Epithelial cell of esophagus (primary cell): ENCODE data around the gene FAM236B.
"Not testable (repeated sequence)": the region's sequence is repeated elsewhere in the genome, so short reads cannot be mapped to it uniquely, and the experiment has no call there.

ENCODE experiments used
- DNase-seq: peaks from one replicate; pipeline ENCODE4 v3.0.0; 2010; ENCODE audit warnings: low read depth
- H3K4me3 ChIP-seq: 2 replicates; pipeline ENCODE4 v1.5.1; 2011; ENCODE audit warnings: mild to moderate bottlenecking, low read length, control low read depth
- TF ChIP-seq, protein P1 (sequence below): IDR thresholded peaks from 2 replicates; pipeline ENCODE4 v1.5.1; 2011; ENCODE audit warnings: low read depth, mild to moderate bottlenecking, low read length, control low read depth, inconsistent platforms; ENCODE audit not compliant: insufficient read depth; ENCODE audit errors: missing control alignments

The FAM236B gene

DNA sequence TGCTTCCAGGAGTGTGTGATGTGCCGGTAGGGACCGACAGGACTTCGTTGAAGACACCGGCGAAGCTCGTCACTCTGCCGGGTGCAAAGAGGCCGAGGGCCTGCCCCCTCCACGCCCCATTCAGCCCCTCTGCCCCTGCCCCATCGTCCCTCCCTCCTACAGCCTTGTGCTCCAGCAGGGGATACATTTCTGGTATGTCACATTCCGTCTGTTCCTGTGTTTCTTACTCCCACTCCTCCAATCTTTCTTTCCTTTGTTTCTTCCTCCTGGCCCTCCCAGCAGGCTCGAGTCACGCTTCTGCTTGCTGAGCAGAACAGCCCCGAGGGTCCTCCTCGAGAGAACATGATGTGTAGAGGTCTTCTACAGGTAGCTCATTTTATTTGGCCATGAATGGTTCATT is at the start of gene FAM236B:
Gene FAM236B (minus strand): TSS at position 101 of the 400 bp plus-strand sequence. CDS start 100 bp downstream, at position 1.
- not testable (repeated sequence) for H3K4me3 ChIP-seq, DNase-seq

DNA sequence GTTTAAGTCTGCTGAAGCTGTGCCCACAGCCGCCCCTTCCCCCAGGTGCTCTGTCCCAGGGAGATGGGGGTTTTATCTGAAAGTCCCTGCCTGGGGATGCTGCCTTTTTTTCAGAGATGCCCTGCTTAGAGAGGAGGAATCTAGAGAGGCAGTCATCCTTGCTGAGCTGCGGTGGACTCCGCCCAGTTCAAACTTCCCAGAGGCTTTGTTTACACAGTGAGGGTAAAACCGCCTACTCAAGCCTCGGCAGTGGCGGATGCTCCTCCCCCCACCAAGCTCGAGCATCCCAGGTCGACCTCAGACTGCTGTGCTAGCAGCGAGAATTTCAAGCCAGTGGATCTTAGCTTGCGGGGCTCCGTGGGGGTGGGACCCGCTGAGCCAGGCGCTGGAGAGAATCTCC is 48.2 kb upstream of the FAM236B start:
- DNase-seq, H3K4me3 ChIP-seq: not testable (repeated sequence)

DNA sequence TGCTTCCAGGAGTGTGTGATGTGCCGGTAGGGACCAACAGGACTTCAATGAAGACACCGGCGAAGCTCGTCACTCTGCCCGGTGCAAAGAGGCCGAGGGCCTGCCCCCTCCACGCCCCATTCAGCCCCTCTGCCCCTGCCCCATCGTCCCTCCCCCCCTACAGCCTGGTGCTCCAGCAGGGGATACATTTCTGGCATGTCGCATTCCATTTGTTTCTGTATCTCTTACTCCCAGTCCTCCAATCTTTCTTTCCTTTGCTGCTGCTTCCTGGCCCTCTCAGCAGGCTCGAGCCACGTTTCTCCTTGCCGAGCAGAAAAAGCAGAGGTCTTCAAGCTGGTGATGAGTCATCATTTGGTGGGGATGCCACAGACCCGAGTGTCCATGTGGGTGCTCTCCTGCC is 25.6 kb upstream of the FAM236B start, which contains the start of gene FAM236D:
Gene FAM236D (minus strand): TSS at position 101 of the 400 bp plus-strand sequence. CDS start 100 bp downstream, at position 1.
- not testable (repeated sequence) for DNase-seq, H3K4me3 ChIP-seq

DNA sequence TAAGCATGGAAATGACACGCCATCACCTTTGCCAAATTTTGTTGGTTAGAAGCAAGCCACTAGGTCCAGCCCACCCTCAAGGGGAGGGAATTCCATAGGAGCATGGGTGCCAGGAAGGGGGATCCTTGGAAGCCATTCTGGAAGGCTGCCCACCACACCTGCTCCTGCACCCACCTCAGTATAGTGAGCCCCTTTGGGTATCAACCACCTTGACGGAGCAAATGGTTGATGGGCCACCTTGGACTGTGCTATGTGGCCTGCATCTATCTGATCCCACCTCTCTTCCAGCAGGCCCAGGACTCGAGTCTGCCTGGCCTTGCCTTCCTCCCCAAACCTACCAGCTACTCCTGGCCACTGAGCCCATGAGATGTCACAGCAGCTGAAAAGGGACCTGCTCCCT is 7.9 kb upstream of the FAM236B start:
- H3K4me3 ChIP-seq, DNase-seq: not testable (repeated sequence)

DNA sequence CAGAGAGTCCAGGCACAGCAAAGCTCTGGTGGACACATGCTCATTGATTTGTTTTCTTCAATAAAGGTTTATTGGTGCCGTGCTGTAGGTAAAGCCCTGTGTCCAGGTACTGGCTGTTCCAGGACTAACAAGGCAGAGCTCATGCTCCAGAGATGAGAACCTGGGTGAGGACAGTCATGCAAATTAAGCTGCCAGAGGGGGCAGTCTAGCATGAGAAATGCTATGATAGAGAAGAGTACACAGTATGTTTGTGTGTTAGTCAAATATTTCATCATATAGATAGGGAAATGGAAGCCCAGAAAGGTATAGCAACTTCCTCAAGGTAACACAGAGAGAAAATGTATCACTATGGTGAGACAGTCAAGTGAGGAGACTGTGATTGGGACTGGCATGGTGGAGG is 5.7 kb upstream of the FAM236B start:
- not testable (repeated sequence) for H3K4me3 ChIP-seq, DNase-seq

DNA sequence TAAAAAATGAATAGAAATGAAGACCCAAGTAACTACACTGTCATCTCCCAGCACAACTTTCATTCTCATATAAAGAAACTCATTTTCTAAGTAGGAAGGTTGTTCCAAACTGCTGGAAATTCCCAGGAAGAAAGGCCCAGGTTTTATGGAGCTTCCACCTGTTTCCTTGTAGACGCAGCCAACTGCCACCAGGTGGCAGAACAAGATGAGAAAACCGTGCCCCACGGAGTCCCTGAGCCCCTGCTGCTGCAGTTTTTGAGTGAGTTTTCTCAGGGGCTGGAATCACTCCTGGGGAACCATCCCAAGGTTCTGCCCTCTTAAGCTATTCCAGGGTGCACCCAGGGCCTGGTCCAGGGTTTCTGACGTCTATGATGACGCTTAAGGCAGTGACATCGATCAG is 1.5 kb upstream of the FAM236B start:
- not testable (repeated sequence) for DNase-seq, H3K4me3 ChIP-seq

DNA sequence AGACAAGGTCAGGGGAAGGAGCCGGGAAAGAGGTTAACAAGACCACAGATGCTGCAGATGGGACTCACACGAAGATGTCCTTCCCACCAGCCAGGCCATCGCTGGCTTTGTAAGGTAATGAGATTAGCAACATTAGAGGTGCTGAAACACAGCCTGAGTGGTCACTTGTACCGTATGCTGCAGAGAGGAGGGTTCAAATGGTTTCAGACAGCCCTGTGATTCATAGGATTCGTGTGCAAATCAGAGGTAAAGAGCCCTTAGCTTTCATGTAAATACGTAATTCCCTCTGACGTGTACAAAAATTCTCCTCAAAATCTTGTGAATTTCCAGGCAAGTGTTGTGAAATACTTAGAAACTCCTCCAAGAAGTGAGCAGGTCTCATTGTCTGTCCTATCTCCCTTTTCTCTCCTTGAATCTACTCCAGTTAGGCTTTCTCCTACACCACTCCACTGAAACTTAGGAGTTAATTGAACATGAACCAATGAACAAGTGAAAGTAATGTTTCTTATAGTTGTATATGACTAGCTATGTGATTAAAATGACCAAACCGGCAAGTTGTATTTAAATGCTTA is 991 bp upstream of the FAM236B start:
- not testable (repeated sequence) for DNase-seq, H3K4me3 ChIP-seq

DNA sequence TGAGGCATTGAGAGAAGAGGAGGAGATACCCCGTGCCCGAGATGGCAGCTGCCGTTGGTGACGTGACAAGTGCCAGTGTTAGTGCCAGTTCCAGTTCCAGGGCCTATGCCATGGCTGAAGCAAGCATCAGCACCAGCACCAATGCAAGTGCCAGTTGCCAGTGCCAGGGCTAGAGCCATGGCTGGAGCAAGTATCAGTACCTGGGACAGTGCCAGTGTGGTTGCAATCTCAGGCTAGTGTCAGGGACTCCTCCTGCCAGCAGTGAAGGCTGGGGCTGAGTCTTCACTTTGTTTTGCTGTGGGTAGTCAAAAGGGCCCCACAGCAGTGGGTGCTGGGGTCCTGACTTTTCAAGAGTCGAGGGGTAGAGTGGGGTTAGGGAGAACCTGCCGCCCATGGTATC is 4.3 kb downstream of the FAM236B start:
- H3K4me3 ChIP-seq, DNase-seq: not testable (repeated sequence)

DNA sequence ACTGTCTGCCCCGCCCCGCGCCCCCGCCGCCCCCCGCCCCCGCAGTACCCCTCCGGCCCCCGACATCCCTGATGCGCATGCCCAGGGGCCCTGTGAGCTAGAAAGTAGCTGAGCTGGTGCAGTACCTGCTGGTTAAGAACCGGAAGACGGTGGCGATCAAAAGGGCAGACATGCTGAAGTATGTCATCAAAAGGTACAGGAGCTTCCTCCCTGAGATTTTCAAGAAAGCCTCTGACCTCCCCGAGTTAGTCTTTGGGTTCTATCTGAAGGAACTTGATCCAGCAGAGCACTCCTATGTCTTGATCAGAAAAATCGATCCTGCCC is 5.0 kb downstream of the FAM236B start:
- not testable (repeated sequence) for H3K4me3 ChIP-seq, DNase-seq

DNA sequence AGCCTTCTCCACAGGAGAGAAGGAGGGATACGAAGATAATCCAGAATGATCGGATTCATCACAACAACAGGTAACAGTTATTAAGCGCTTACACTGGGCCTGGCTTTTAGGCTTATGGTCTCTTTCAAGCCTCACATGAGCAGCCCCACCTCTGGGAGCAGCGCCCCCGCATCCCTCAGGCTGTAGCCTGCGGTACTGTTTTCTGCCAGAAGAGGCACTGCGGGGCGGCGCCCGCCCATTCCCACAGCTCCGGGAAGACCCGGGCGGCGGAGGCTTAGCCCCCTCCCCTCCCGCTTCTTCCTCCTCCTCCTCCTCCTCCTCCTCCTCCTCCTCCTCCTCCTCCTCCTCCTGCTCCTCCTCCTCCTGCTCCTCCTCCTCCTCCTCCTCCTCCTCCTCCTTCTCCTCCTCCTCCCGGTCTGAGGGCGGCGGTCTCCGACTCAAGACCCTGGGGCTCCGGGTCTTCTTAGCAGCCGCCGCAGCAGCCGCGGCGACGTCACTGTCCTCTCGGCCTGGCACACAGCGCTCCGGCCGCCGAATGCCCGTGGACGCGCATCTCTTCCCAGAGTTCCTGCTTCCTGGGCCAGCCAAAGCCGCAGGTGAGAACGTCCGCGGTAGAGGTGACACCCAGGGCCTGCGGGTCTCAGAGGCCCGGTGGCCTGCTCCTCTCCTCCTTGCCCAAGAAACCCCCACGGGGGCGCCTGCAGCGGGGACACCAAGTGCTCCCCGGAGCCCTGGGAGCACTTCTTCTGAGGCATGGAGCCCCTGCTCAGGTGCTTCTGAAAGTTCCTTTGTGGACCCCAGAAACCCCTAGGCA is 5.6 kb downstream of the FAM236B start, which contains the start of gene DMRTC1B:
Gene DMRTC1B (plus strand): TSS at position 238 of the 814 bp plus-strand sequence. CDS start 68,246 bp downstream, outside the sequence.
- H3K4me3 ChIP-seq, DNase-seq: not testable (repeated sequence)

DNA sequence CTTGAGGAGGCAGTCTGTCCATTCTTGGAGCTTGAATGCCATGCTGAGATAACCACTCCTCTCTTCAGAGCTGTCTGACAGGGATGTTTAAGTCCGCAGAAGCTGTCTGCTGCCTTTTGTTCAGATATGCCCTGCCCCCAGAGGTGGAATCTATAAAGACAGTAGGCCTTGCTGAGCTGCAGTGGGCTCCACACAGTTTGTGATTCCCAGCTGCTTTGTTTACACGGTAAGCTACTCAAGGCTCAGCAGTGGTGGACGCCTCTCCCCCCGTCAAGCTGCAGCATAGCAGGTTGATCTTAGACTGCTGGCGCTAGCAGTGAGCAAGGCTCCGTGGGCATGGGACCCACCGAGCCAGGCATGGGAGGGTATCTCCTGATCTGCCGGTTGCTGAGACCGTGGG is 22.0 kb downstream of the FAM236B start:
- H3K4me3 ChIP-seq, DNase-seq: not testable (repeated sequence)

DNA sequence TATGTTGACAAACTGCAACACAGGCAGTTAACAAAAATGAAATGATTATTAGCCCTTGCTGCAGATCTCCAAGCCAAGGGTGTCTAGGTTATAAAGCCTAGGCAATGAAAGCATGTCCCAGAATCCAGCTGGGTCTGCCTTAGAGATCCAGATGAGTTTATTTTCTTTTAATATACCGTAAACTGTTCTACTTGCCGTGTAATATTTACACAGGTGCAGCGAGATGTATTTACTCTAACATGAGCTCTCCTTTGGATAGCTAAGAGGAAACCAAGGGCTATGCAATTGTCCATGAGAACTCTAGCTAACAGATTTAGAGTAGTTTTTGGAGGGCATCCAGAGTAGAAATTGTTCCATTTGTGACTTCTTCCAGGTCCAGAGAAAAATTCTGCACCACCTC is 33.9 kb downstream of the FAM236B start:
- DNase-seq = not testable (repeated sequence)

DNA sequence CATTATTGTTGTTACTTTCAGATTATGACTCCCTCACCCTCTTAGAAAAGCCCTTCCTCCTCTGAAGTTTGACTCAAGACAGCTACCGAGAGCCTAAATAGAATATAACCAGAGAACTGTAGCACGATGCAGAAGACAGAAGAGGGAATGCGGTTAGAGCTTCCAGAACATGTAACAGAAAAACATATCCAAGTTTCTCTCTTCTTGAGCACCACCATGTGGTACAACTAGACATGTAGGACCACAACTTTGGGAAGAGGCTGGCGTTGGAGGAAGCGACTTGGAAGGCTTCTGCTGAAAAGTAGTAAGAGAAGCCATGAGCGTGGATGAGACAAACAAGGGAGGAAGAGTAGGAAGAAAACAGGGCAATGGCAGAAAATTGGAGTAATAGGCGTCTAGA is 36.9 kb downstream of the FAM236B start:
- DNase-seq, H3K4me3 ChIP-seq: not testable (repeated sequence)

More for the DNA sequence above, 33.9 kb downstream of the FAM236B start:
- H3K4me3 ChIP-seq = not testable (repeated sequence)

DNA sequence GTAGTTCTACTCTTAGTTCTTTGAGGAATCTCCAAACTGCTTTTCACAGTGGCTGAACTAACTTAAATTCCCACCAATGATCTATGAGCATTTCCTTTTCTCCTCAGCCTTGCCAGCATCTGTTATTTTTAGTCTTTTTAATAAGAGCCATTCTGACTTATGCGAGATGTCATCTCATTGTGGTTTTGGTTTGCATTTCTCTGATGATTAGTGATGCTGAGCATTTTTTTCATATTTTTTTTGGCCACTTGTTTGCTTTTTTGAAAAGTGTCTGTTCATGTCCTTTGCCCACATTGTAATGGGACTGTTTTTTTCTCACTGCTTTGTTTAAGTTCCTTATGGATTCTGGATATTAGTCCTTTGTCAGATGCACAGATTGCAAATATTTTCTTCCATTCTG is 46.9 kb downstream of the FAM236B start:
- DNase-seq = no peak
- TF ChIP-seq, protein P1, sequence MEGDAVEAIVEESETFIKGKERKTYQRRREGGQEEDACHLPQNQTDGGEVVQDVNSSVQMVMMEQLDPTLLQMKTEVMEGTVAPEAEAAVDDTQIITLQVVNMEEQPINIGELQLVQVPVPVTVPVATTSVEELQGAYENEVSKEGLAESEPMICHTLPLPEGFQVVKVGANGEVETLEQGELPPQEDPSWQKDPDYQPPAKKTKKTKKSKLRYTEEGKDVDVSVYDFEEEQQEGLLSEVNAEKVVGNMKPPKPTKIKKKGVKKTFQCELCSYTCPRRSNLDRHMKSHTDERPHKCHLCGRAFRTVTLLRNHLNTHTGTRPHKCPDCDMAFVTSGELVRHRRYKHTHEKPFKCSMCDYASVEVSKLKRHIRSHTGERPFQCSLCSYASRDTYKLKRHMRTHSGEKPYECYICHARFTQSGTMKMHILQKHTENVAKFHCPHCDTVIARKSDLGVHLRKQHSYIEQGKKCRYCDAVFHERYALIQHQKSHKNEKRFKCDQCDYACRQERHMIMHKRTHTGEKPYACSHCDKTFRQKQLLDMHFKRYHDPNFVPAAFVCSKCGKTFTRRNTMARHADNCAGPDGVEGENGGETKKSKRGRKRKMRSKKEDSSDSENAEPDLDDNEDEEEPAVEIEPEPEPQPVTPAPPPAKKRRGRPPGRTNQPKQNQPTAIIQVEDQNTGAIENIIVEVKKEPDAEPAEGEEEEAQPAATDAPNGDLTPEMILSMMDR = no peak
- no peak overlapping the region for H3K4me3 ChIP-seq

DNA sequence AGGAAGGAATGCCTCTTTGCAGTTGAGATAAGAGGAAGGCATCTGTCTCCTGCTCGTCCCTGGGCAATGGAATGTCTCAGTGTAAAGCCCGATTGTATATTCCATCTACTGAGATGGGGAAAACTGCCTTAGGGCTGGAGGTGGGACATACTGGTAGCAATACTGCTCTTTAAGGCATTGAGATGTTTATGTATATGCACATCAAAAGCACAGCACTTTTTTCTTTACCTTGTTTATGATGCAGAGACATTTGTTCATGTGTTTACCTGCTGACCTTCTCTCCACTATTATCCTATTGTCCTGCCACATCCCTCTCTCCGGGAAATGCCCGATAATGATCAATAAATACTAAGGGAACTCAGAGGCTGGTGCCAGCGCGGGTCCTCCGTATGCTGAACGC is 48.8 kb downstream of the FAM236B start:
- H3K4me3 ChIP-seq, DNase-seq: not testable (repeated sequence)
